M059J (cell line): ENCODE data around the gene MEX3A. TPM values are rescaled to one million over a fixed set of nuclear protein-coding genes. Genes with fewer than 3 reads are reported as not detected.
A peak's percentile ranks its signal among the peaks of the same experiment; 100 is the strongest.
"Not testable (repeated sequence)": the region's sequence is repeated elsewhere in the genome, so short reads cannot be mapped to it uniquely, and the experiment has no call there.

Experiments
- DNase-seq: peaks from one replicate; pipeline ENCODE4 v3.0.0-alpha.2; 2012; ENCODE audit warnings: low read depth
- total RNA-seq: library from RNA; depleted of rRNA; stranded (reverse); fragments of >200 nt; shearing (Covaris generic); gene quantifications from 2 replicates; pipeline ENCODE4 v1.2.3, GENCODE V29; 2014; rRNA removed

MEX3A gene
- total RNA-seq, 1 experiment from 2014 or later = 2.5 TPM

GRCh38 chr1:156055281-156056048 lies 26.8 kb downstream of the MEX3A start:
- no peak for DNase-seq

- DNase-seq = peak; percentile 98
Measured at GRCh38 chr1:156054500-156055280, 27.6 kb downstream of the MEX3A start, which contains the start of gene LAMTOR2. Gene LAMTOR2, plus strand, starts transcription at chr1:156054782. Its CDS starts 108 bp downstream, at chr1:156054890.

DNA sequence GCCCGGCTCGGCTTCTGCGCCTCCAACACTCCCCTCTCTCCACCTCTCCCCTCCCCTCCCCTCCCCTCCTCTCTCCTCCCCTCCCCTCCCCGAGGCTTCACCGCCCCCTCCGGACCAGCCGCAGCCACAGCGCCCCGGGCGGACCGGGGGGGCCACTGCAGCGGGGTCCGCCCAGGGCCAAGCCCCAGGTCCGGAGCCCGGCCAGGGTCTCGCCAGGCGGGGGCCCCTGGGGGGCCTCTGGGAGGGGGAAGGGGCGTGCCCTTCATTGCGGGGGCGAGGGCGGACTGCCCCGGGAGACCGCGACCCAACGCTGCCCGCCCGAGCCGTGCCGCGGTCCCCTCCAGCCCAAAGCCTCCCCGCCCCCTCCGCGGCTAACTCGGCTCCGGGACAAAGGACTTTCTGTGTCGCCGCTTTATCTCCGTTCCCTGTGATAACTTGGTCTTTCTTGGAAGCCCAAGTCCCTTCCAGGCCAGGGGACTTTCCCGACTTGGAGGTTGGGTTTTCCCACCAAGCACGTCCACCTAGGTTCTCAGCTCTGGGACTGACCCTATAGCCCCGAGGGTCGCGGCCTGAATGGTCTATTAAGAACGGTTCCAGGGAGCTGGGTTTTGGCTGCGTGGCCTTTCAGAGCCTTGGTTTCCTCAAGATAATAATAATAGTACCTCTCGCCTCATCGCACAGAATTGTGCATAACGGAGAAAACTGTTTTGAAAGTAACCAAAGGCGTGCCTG lies 28.3 kb downstream of the MEX3A start, which contains the start of gene UBQLN4:
UBQLN4 (minus strand) TSS at position 31 of the 732 bp plus-strand sequence. CDS start 97 bp downstream, outside the sequence.
- peak; percentile 75 for DNase-seq

GRCh38 chr1:156052862-156053767 lies 29.1 kb downstream of the MEX3A start:
- peak; percentile 72 for DNase-seq

GRCh38 chr1:156051011-156051725 lies 31.1 kb downstream of the MEX3A start:
- DNase-seq = no peak

DNA sequence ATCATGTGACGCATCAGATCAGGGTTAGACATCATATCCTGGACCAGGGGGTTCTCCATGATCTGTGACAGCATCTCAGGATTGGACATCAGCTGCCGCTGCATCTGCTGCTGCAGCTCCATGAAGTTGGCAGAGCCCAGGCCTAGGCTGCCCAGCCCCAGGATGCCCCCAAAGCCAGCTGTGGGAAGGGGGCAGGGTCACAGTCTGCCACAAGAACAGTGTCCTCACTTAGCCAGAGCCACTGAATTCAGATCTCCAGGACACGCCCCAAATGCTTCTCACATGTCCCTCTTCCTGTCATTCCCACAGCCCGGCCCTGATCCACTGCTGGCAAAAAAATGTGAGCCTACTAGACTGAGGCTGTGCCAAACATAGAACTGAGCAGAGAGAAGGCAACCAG lies 31.9 kb downstream of the MEX3A start:
- no peak for DNase-seq

DNA sequence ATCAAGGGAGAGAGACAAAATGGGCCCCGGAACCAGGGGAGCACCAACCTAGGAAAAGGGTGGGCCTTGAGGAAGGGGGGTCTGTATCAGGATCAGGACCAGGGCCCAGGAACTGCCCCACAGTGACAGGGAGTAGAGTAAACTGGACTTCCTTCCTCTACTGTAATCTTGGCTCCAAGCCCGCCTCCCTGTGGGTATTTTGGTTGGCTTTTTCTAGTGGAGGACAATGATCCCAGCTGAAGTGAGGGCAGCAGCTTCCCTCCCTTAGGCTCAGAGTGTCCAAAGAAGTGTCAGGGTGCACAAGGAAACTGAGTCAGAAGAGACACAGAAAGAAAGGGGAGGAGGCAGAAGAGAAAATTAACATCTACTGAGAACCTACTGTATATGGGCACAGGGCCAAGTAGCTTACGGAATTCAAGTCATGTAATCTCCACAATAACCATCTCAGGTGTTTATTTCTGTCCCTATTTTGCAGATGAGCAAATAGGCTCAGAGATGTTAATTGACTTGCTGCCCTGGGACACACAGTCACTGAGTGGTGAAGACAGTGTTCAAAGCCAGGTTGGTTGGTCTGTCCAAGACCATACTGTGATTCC lies 33.5 kb downstream of the MEX3A start:
- no peak for DNase-seq

DNA sequence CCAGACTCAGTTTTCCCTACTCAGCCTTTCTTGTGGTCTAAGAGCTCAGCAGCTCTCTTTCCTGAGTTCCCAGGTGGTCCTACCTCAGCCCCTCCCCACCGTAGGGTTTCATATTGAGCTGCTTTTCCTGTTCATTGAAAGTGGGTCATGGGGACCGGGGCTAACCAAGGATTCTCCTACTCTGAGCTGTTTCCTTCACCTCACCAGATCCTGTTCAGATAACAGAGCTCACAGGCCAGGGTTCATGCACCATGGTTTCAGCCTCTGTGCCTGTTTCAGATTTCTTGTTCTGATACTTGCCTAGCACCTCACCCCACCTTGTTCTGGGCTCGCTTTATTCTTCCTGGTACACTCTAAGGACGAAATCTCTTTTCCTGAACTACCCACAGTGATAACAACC lies 37.2 kb downstream of the MEX3A start:
- no peak for DNase-seq

DNA sequence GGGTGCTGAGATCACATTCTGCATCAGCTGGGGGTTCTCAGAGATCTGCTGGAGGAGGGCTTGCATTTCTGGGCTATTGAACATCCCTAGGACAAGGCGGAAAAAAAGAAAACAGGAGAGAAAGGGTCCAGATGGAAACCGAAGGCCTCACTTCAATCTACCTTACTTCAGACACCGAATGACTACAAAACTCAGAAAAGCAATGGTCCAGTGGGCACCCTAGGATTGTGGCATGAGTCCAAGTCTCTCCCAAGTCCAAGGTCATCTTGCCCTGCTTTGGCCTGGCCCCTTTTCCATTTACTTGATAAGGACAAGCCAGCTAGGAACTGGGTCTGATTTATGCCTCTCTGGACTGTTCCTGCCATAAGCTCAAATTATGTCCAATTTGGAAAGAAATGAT lies 39.4 kb downstream of the MEX3A start:
- DNase-seq = no peak

DNA sequence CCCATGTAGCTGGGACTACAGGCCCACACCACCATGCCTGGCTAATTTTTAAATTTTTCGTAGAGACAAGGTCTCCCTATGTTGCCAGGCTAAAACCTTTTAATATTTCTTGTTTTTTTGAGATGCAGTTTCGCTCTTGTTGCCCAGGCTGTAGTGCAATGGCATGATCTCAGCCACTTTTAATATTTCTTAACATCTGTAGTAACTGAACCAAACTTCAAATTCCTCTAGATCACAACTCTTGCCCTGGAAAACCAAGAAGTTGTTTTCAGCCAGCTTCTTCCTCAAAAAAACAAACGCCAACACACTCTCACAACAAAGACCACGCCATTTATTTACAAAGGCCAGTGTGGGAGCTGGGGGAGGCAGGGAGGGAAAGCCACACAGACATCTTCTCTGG lies 47.3 kb downstream of the MEX3A start:
- DNase-seq = not testable (repeated sequence)

DNA sequence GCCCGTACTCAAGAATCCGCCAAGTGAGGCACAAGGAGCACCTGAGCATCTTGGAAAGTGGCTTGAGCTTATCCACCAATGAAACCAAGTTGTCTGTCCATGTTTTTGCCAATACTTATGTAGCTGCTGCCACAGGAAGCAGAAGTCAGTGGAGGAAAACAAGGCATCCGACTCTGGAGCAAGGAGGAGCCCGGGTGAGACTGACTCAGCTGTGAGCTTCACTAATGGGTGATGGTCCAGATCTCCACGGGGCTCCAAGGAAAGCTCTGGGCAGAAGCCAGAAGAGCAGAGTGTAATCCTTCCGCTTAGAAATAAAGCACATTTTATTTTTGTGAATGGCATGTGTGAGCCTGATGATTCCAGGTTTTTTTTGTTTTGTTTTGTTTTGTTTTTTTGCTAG lies 49.3 kb downstream of the MEX3A start:
- no peak for DNase-seq

GRCh38 chr1:156026588-156026987 lies 55.7 kb downstream of the MEX3A start:
- DNase-seq = no peak

- DNase-seq = peak; percentile 39
Measured at GRCh38 chr1:156025876-156026275, 56.4 kb downstream of the MEX3A start.

- no peak for DNase-seq
Measured at GRCh38 chr1:156024801-156025200, 57.5 kb downstream of the MEX3A start.

Other genes starting within 250 kb of the MEX3A start
- gene GON4L, start 225.3 kb downstream of the MEX3A start, total RNA-seq = 12.0 and 22.0 TPM in 2 replicates
- gene SYT11, start 222.9 kb downstream of the MEX3A start, total RNA-seq = 12.0 and 15.8 TPM in 2 replicates
- gene RIT1, start 171.1 kb downstream of the MEX3A start, total RNA-seq = 53.9 and 64.3 TPM in 2 replicates
- 24.1 and 30.7 TPM in 2 replicates for gene KHDC4, start 148.1 kb downstream of the MEX3A start, total RNA-seq
- not detected in 2 replicates for gene RXFP4, start 140.8 kb downstream of the MEX3A start, total RNA-seq
- 47.3 and 51.6 TPM in 2 replicates for gene ARHGEF2, start 103.9 kb downstream of the MEX3A start, total RNA-seq
- gene SSR2, start 61.5 kb downstream of the MEX3A start, total RNA-seq = 1,065 and 1,666 TPM in 2 replicates
- gene UBQLN4, start 28.7 kb downstream of the MEX3A start, total RNA-seq = 18.8 and 26.5 TPM in 2 replicates
- gene LAMTOR2, start 27.7 kb downstream of the MEX3A start, total RNA-seq = 41.7 and 60.2 TPM in 2 replicates
- gene RAB25, start 21.3 kb downstream of the MEX3A start, total RNA-seq = not detected in 2 replicates
- 396 and 698 TPM in 2 replicates for gene LMNA, start 32.2 kb upstream of the MEX3A start, total RNA-seq
- gene SEMA4A, start 71.1 kb upstream of the MEX3A start, total RNA-seq = 0.37 and 1.3 TPM in 2 replicates
- 18.5 and 25.8 TPM in 2 replicates for gene SLC25A44, start 111.6 kb upstream of the MEX3A start, total RNA-seq
- 96.1 and 109 TPM in 2 replicates for gene PMF1, start 130.5 kb upstream of the MEX3A start, total RNA-seq
- not detected in 2 replicates for gene BGLAP, start 159.7 kb upstream of the MEX3A start, total RNA-seq
- gene PAQR6, start 165.6 kb upstream of the MEX3A start, total RNA-seq = 0.37 and 1.0 TPM in 2 replicates
- gene SMG5, start 200.4 kb upstream of the MEX3A start, total RNA-seq = 66.7 and 97.0 TPM in 2 replicates
- 2.1 and 2.2 TPM in 2 replicates for gene TMEM79, start 201.9 kb upstream of the MEX3A start, total RNA-seq
- gene GLMP, start 213.2 kb upstream of the MEX3A start, total RNA-seq = 95.1 and 99.0 TPM in 2 replicates
- not detected in 2 replicates for gene VHLL, start 216.8 kb upstream of the MEX3A start, total RNA-seq